Stimulated activated naive B cell treated with anti-CD40 and anti-IgM and Interleukin-4, amounts not matched to agents 10 μg/mL and 1 μg/mL and 100 μg/mL, for 72 hours (primary cell): ENCODE results near the gene GABBR2.
"Not testable (repeated sequence)": the region's sequence is repeated elsewhere in the genome, so short reads cannot be mapped to it uniquely, and the experiment has no call there.

Experiments
- ATAC-seq, 2 donors: fragments of 150-1000 bp; cut with Tn5 transposase; replicated peaks; 2 replicates each; pipeline ENCODE4 v1.10.0; 2021; ENCODE audit warnings: moderate library complexity in 1 of 2
- DNase-seq: peaks from one replicate; pipeline ENCODE4 v3.0.0; 2021
- H3K27ac Mint-ChIP-seq: one replicate; pipeline ENCODE4 v1.8.0; 2022; ENCODE audit warnings: mild to moderate bottlenecking, mixed read lengths
- H3K27me3 Mint-ChIP-seq, 2 donors: one replicate each; pipeline ENCODE4 v1.8.0; 2022; ENCODE audit warnings: mixed read lengths in 2 of 2
- H3K36me3 Mint-ChIP-seq, 2 donors: one replicate each; pipeline ENCODE4 v1.8.0; 2022; ENCODE audit warnings: mixed read lengths in 2 of 2, mild to moderate bottlenecking in 1 of 2
- H3K4me1 Mint-ChIP-seq, 2 donors: one replicate each; pipeline ENCODE4 v1.8.0; 2022; ENCODE audit warnings: mixed read lengths in 2 of 2, mild to moderate bottlenecking in 1 of 2
- H3K4me3 Mint-ChIP-seq, 2 donors: one replicate each; pipeline ENCODE4 v1.8.0; 2022; ENCODE audit warnings: mild to moderate bottlenecking in 2 of 2, mixed read lengths in 2 of 2, moderate library complexity in 1 of 2
- H3K9me3 Mint-ChIP-seq, 2 donors: one replicate each; pipeline ENCODE4 v1.8.0; 2022; ENCODE audit warnings: mixed read lengths in 2 of 2, mild to moderate bottlenecking in 1 of 2

GABBR2 gene

GRCh38 chr9:98291820-98292219 lies 416.9 kb downstream of the GABBR2 start:
- no peak overlapping the region for H3K4me3 Mint-ChIP-seq
- peaks cover 11 to 25% of the 10 kb centered on the region in 2 donors for H3K27me3 Mint-ChIP-seq
- H3K4me1 Mint-ChIP-seq = no peaks in the 10 kb centered on the region
- ATAC-seq (no peak), DNase-seq (no peak)
- no peaks in the 10 kb centered on the region for H3K9me3 Mint-ChIP-seq
- no peaks in the 10 kb centered on the region for H3K36me3 Mint-ChIP-seq
- no peak overlapping the region for H3K27ac Mint-ChIP-seq

- Mint-ChIP-seq H3K4me1 (no peaks in the 10 kb centered on the region), H3K36me3 (no peaks in the 10 kb centered on the region), H3K9me3 (no peaks in the 10 kb centered on the region), H3K27me3 (peaks cover 9 to 26% of the 10 kb centered on the region in 2 donors), H3K4me3 (no peak overlapping the region), H3K27ac (no peak overlapping the region)
- ATAC-seq = no peak
- no peak for DNase-seq
Observed at GRCh38 chr9:98290411-98290810, 418.3 kb downstream of the GABBR2 start.

- H3K27ac Mint-ChIP-seq = no peak overlapping the region
- peaks cover 9 to 26% of the 10 kb centered on the region in 2 donors for H3K27me3 Mint-ChIP-seq
- H3K4me1 Mint-ChIP-seq = no peaks in the 10 kb centered on the region
- H3K36me3 Mint-ChIP-seq = no peaks in the 10 kb centered on the region
- no peak for DNase-seq
- no peaks in the 10 kb centered on the region for H3K9me3 Mint-ChIP-seq
- H3K4me3 Mint-ChIP-seq = no peak overlapping the region
- no peak for ATAC-seq
Observed at GRCh38 chr9:98289614-98290201, 419.0 kb downstream of the GABBR2 start.

- Mint-ChIP-seq H3K4me3 (no peak overlapping the region), H3K4me1 (no peaks in the 10 kb centered on the region), H3K27me3 (peaks cover 9 to 26% of the 10 kb centered on the region in 2 donors), H3K36me3 (no peaks in the 10 kb centered on the region), H3K27ac (no peak overlapping the region), H3K9me3 (no peaks in the 10 kb centered on the region)
- DNase-seq = no peak
- ATAC-seq = no peak
Observed at GRCh38 chr9:98288881-98289280, 419.9 kb downstream of the GABBR2 start.

- ATAC-seq = no peak
- H3K4me3 Mint-ChIP-seq = no peak overlapping the region
- DNase-seq = no peak
- no peaks in the 10 kb centered on the region for H3K9me3 Mint-ChIP-seq
- H3K27ac Mint-ChIP-seq = no peak overlapping the region
- no peaks in the 10 kb centered on the region for H3K4me1 Mint-ChIP-seq
- peaks cover 13 to 26% of the 10 kb centered on the region in 2 donors for H3K27me3 Mint-ChIP-seq
- no peaks in the 10 kb centered on the region for H3K36me3 Mint-ChIP-seq
Observed at GRCh38 chr9:98287384-98287783, 421.4 kb downstream of the GABBR2 start.

GRCh38 chr9:98285446-98285845 lies 423.3 kb downstream of the GABBR2 start:
- Mint-ChIP-seq H3K4me1 (peaks cover 0 to 2% of the 10 kb centered on the region in 2 donors), H3K36me3 (no peaks in the 10 kb centered on the region), H3K27ac (no peak overlapping the region), H3K9me3 (no peaks in the 10 kb centered on the region), H3K4me3 (no peak overlapping the region), H3K27me3 (peaks cover 20 to 25% of the 10 kb centered on the region in 2 donors)
- no peak for DNase-seq
- no peak for ATAC-seq

GRCh38 chr9:98284754-98285153 lies 424.0 kb downstream of the GABBR2 start:
- DNase-seq (no peak), ATAC-seq (no peak)
- Mint-ChIP-seq H3K4me1 (peaks cover 0 to 2% of the 10 kb centered on the region in 2 donors), H3K27me3 (peaks cover 25 to 29% of the 10 kb centered on the region in 2 donors), H3K9me3 (no peaks in the 10 kb centered on the region), H3K4me3 (no peak overlapping the region), H3K27ac (no peak overlapping the region), H3K36me3 (no peaks in the 10 kb centered on the region)

- not testable (repeated sequence) for DNase-seq, ATAC-seq, H3K36me3 Mint-ChIP-seq, H3K4me3 Mint-ChIP-seq, H3K4me1 Mint-ChIP-seq, H3K9me3 Mint-ChIP-seq, H3K27ac Mint-ChIP-seq
- H3K27me3 Mint-ChIP-seq = peaks cover 34 to 35% of the 10 kb centered on the region in 2 donors
Observed at GRCh38 chr9:98283143-98283542, 425.6 kb downstream of the GABBR2 start.

- H3K4me3 Mint-ChIP-seq = no peak overlapping the region
- H3K27ac Mint-ChIP-seq = no peak overlapping the region
- peaks cover 36% of the 10 kb centered on the region in 2 donors for H3K27me3 Mint-ChIP-seq
- no peaks in the 10 kb centered on the region for H3K36me3 Mint-ChIP-seq
- DNase-seq (no peak), ATAC-seq (no peak)
- peaks cover 0 to 2% of the 10 kb centered on the region in 2 donors for H3K4me1 Mint-ChIP-seq
- no peaks in the 10 kb centered on the region for H3K9me3 Mint-ChIP-seq
Observed at GRCh38 chr9:98281281-98281680, 427.5 kb downstream of the GABBR2 start.

GRCh38 chr9:98280574-98280973 lies 428.2 kb downstream of the GABBR2 start:
- no peaks in the 10 kb centered on the region for H3K36me3 Mint-ChIP-seq
- DNase-seq (no peak), ATAC-seq (no peak)
- H3K9me3 Mint-ChIP-seq = no peaks in the 10 kb centered on the region
- no peak overlapping the region for H3K4me3 Mint-ChIP-seq
- H3K4me1 Mint-ChIP-seq = peaks cover 0 to 2% of the 10 kb centered on the region in 2 donors
- no peak overlapping the region for H3K27ac Mint-ChIP-seq
- peaks cover 37% of the 10 kb centered on the region in 2 donors for H3K27me3 Mint-ChIP-seq

GRCh38 chr9:98280162-98280561 lies 428.6 kb downstream of the GABBR2 start:
- Mint-ChIP-seq H3K4me3 (no peak overlapping the region), H3K27ac (no peak overlapping the region), H3K9me3 (no peaks in the 10 kb centered on the region), H3K36me3 (no peaks in the 10 kb centered on the region), H3K27me3 (peaks cover 40 to 41% of the 10 kb centered on the region in 2 donors), H3K4me1 (peaks cover 0 to 2% of the 10 kb centered on the region in 2 donors)
- ATAC-seq (no peak), DNase-seq (no peak)

- ATAC-seq = no peak
- peaks cover 51 to 61% of the 10 kb centered on the region in 2 donors for H3K27me3 Mint-ChIP-seq
- H3K27ac Mint-ChIP-seq = no peak overlapping the region
- no peak for DNase-seq
- no peak overlapping the region for H3K4me3 Mint-ChIP-seq
- H3K4me1 Mint-ChIP-seq = peaks cover 0 to 2% of the 10 kb centered on the region in 2 donors
- no peaks in the 10 kb centered on the region for H3K36me3 Mint-ChIP-seq
- H3K9me3 Mint-ChIP-seq = no peaks in the 10 kb centered on the region
Observed at GRCh38 chr9:98276907-98277469, 431.7 kb downstream of the GABBR2 start.

GRCh38 chr9:98275159-98275558 lies 433.6 kb downstream of the GABBR2 start:
- no peaks in the 10 kb centered on the region for H3K4me1 Mint-ChIP-seq
- no peak overlapping the region for H3K27ac Mint-ChIP-seq
- H3K27me3 Mint-ChIP-seq = peaks cover 55 to 66% of the 10 kb centered on the region in 2 donors
- H3K4me3 Mint-ChIP-seq = no peak overlapping the region
- no peaks in the 10 kb centered on the region for H3K9me3 Mint-ChIP-seq
- H3K36me3 Mint-ChIP-seq = no peaks in the 10 kb centered on the region
- ATAC-seq (no peak), DNase-seq (no peak)

- DNase-seq (no peak), ATAC-seq (no peak)
- H3K9me3 Mint-ChIP-seq = no peaks in the 10 kb centered on the region
- H3K27me3 Mint-ChIP-seq = peaks cover 71 to 80% of the 10 kb centered on the region in 2 donors
- H3K36me3 Mint-ChIP-seq = no peaks in the 10 kb centered on the region
- no peak overlapping the region for H3K4me3 Mint-ChIP-seq
- H3K4me1 Mint-ChIP-seq = no peaks in the 10 kb centered on the region
- no peak overlapping the region for H3K27ac Mint-ChIP-seq
Observed at GRCh38 chr9:98272083-98272482, 436.7 kb downstream of the GABBR2 start.

GRCh38 chr9:98271479-98271878 lies 437.3 kb downstream of the GABBR2 start:
- Mint-ChIP-seq H3K36me3 (no peaks in the 10 kb centered on the region), H3K9me3 (no peaks in the 10 kb centered on the region), H3K27me3 (peaks cover 66 to 76% of the 10 kb centered on the region in 2 donors), H3K4me3 (no peak overlapping the region), H3K4me1 (no peaks in the 10 kb centered on the region), H3K27ac (no peak overlapping the region)
- no peak for DNase-seq
- ATAC-seq = no peak
